Endothelial cell of umbilical vein (primary cell): ENCODE results near the gene SRRD.

ENCODE experiments used
- GATA2 ChIP-seq: IDR thresholded peaks from 2 replicates; pipeline ENCODE4 v1.7.0; 2011; ENCODE audit warnings: low read depth, mild to moderate bottlenecking, moderate library complexity, mixed read lengths, low read length; ENCODE audit not compliant: insufficient read length, insufficient read depth
- POLR2A ChIP-seq: IDR thresholded peaks from 2 replicates; pipeline ENCODE4 v1.6.1; 2012; ENCODE audit warnings: low read depth, mild to moderate bottlenecking, control low read depth, low read length
- TF ChIP-seq, protein P1 (sequence below): IDR thresholded peaks from 2 replicates; pipeline ENCODE4 v1.6.1; 2011; ENCODE audit not compliant: insufficient read depth, insufficient read length
- TF ChIP-seq, protein P2 (sequence below), 2 donors: IDR thresholded peaks; 1 replicate in 1 of 2; 2 replicates in 1 of 2; pipeline ENCODE4 v1.5.1; 2011; ENCODE audit warnings: low read length in 2 of 2, mild to moderate bottlenecking in 2 of 2, moderate library complexity in 2 of 2, control low read depth in 1 of 2, inconsistent platforms in 1 of 2, low read depth in 1 of 2; ENCODE audit not compliant: insufficient read depth in 1 of 2; ENCODE audit errors: extremely low read depth in 1 of 2

DNA sequence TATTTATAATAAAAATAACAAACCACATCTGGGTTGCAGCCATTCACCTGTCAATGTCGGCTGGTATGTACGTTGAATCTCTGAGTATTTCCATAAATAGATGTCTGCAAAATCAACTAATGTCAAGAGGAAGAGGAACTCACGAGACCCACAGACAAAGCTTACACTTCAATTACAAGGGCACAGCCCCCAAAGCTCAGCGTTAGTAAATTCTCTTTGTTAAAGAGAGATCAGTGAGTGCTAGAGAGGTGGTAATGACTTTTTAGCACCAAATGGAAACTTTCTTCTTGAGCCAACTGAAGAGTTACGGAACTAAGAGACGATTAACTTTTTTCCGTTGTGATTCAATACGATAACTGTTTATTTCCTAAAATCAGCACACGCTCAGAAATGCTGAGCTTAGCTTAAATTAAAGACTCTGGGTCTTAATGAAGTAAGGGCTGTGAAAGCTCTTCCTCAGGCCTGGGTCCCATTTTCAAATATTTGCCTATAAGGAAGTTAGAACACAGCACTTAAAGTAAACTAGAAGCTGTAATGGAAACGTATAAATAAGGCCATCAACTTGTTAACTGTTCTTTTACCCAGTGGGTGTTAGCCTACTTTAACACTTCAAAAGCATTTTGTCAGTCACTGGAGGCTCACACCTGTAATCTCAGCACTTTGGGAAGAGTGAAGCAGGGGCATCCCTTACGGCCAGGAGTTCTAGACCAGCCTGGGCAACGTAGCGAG is 51.4 kb downstream of the SRRD start:
- no peak for TF ChIP-seq POLR2A
- TF ChIP-seq, protein P1, sequence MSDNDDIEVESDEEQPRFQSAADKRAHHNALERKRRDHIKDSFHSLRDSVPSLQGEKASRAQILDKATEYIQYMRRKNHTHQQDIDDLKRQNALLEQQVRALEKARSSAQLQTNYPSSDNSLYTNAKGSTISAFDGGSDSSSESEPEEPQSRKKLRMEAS, result no peak
- TF ChIP-seq, protein P2, sequence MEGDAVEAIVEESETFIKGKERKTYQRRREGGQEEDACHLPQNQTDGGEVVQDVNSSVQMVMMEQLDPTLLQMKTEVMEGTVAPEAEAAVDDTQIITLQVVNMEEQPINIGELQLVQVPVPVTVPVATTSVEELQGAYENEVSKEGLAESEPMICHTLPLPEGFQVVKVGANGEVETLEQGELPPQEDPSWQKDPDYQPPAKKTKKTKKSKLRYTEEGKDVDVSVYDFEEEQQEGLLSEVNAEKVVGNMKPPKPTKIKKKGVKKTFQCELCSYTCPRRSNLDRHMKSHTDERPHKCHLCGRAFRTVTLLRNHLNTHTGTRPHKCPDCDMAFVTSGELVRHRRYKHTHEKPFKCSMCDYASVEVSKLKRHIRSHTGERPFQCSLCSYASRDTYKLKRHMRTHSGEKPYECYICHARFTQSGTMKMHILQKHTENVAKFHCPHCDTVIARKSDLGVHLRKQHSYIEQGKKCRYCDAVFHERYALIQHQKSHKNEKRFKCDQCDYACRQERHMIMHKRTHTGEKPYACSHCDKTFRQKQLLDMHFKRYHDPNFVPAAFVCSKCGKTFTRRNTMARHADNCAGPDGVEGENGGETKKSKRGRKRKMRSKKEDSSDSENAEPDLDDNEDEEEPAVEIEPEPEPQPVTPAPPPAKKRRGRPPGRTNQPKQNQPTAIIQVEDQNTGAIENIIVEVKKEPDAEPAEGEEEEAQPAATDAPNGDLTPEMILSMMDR (IDR thresholded peaks at IDR 0.05; ENCODE audit: extremely low read depth in 1 of 2, insufficient read depth in 1 of 2, low read depth in 1 of 2, low read length in 2 of 2), result no peak
- no peak for TF ChIP-seq GATA2
